Heart left ventricle (tissue), 16 donors: Measurements from ENCODE around the gene ALX3. TPM values are rescaled to one million over a fixed set of nuclear protein-coding genes. Genes with fewer than 3 reads are reported as not detected.
"Not testable (repeated sequence)": the region's sequence is repeated elsewhere in the genome, so short reads cannot be mapped to it uniquely, and the experiment has no call there.

Experiments
- ATAC-seq, 4 donors: fragments of 200-7000 bp; cut with Tn5 transposase; one replicate each; pipeline ENCODE4 v1.9.1; 2020 to 2022; ENCODE audit warnings: moderate library complexity in 4 of 4, mild to moderate bottlenecking in 3 of 4, moderate number of reproducible peaks in 1 of 4
- DNase-seq, 5 donors: peaks; one replicate each; pipeline ENCODE4 v3.0.0-alpha.2; 2020
- H3K27ac ChIP-seq, 12 donors: fragments of 200-600 bp; sonication (generic) in 4 of 12; one replicate each; pipeline versions ENCODE4 v1.5.0 to v1.8.0; 2016 to 2022; ENCODE audit warnings: mild to moderate bottlenecking in 2 of 12
- H3K27me3 ChIP-seq, 9 donors: fragments of 200-600 bp; sonication (generic) in 2 of 9; one replicate each; pipeline versions ENCODE4 v1.5.1 to v1.8.0; 2016 to 2022; ENCODE audit warnings: mild to moderate bottlenecking in 3 of 9
- H3K36me3 ChIP-seq, 9 donors: fragments of 200-600 bp; sonication (generic) in 2 of 9; one replicate each; pipeline versions ENCODE4 v1.5.0 to v1.8.0; 2018 to 2022; ENCODE audit warnings: mild to moderate bottlenecking in 2 of 9
- H3K4me1 ChIP-seq, 12 donors: fragments of 200-600 bp; sonication (generic) in 4 of 12; one replicate each; pipeline versions ENCODE4 v1.5.0 to v1.8.0; 2016 to 2022; ENCODE audit warnings: mild to moderate bottlenecking in 3 of 12
- H3K4me3 ChIP-seq, 12 donors: fragments of 200-600 bp; sonication (generic) in 4 of 12; one replicate each; pipeline versions ENCODE4 v1.5.0 to v1.8.0; 2017 to 2022; ENCODE audit warnings: mild to moderate bottlenecking in 9 of 12, moderate library complexity in 4 of 12
- H3K9me3 ChIP-seq, 12 donors: fragments of 200-600 bp; sonication (generic) in 4 of 12; one replicate each; pipeline versions ENCODE4 v1.5.0 to v1.8.0; 2016 to 2022; ENCODE audit warnings: mild to moderate bottlenecking in 1 of 12
- CTCF ChIP-seq, 12 donors: fragments of 200-600 bp; sonication (generic) in 4 of 12; IDR thresholded peaks; one replicate each; pipeline versions ENCODE4 v1.5.0 to v1.8.0; 2018 to 2022; ENCODE audit warnings: antibody characterized with exemption in 12 of 12, mild to moderate bottlenecking in 5 of 12
- POLR2A ChIP-seq, 2 donors: fragments of 450-650 bp; IDR thresholded peaks; one replicate each; pipeline ENCODE4 v1.6.1; 2017; ENCODE audit warnings: antibody characterized with exemption in 2 of 2, mild to moderate bottlenecking in 2 of 2, moderate library complexity in 2 of 2
- WGBS, 4 donors: extraction: QIAGEN DNeasy Blood & Tissue Kit in 2 of 4; methylation state at CpG; one replicate each; pipeline versions ENCODE4 v1.1.5 to v1.1.7; 2013 to 2018; 5-methylcytosine and 5-hydroxymethylcytosine counted together
- intact Hi-C, 10 donors: fragments of 100-400 bp; cut with DNase I; formaldehyde crosslinking; loops; one replicate each; pipeline versions ENCODE4 v1.11.1 to v1.14.2; 2022
- polyA plus RNA-seq, 2 donors: library from polyadenylated mRNA; stranded (reverse); fragments of 200-250 nt; gene quantifications; one replicate each; pipeline ENCODE4 v1.2.3, GENCODE V29; 2013
- total RNA-seq, 9 donors: library from RNA; depleted of rRNA in 2 of 9; stranded (reverse); fragments of >200 nt in 2 of 9; fragmentation: NEBNext Ultra II Directional in 3 of 9; extraction: Animal tissue kit (Norgen Biotek cat#: 25700) in 3 of 9; gene quantifications; one replicate each; pipeline versions ENCODE4 v1.1.0 to v1.2.4, GENCODE V29; 2016 to 2023
- donor health status: ischemic (EF 13 %, LVEDD 7.1; RV severe dilation, severe dysfunction).
- donor health status: healthy with polysubstance abuse.
- donor health status: DM: no; HTN: yes; CAD: no.
- donor health status: DM: no; HTN: no; CAD: no.
- donor health status: ischemic (EF 25% LVEDD 6.9; RV normal size, moderate dysfunction).
- donor health status: ischemic (EF 25% LVEDD 5.7; RV mildly dilated, moderate dysfunction).
- donor health status: healthy.
- donor health status: DM: yes; HTN: yes; CAD: no.
- donor health status: ischemic (EF 35%, LVEDD 5.7; RV mildly dilated, moderate dysfunction).
- donor health status: nonischemic (EF 11% LVEDD 7.7; RV severe dilation, severe dysfunction).
- donor health status: DM: yes; HTN: yes; CAD: no.
- donor health status: PGD.
- donor health status: ischemic (EF 29% LVEDD 5.4; RV normal size, mild dysfunction).
- donor health status: nonischemic (EF 23%, LVEDD 6.1; RV moderate dilation, normal function).

Gene ALX3
- total and polyA plus RNA-seq, 11 donors: not detected

- DNase-seq (no peak), ATAC-seq (no peak)
- Histone ChIP-seq H3K36me3 (peaks cover 0 to 8% (median 1%) of the 10 kb centered on the region in 9 donors), H3K9me3 (no peaks in the 10 kb centered on the region), H3K27ac (no peak overlapping the region), H3K27me3 (no peaks in the 10 kb centered on the region), H3K4me3 (no peak overlapping the region), H3K4me1 (peaks cover 5 to 39% (median 13%) of the 10 kb centered on the region in 12 donors)
- WGBS, 4 donors: 90 to 96% (median 93%) methylated on average over 2 of the region's 2 CpGs
- intact Hi-C loops: loop anchor here in 1 of 10 donors (10.0 kb wide), 1 partner anchor 372 kb away; the partner anchor contains the start of gene LAMTOR5
- TF ChIP-seq CTCF (IDR thresholded peaks at IDR 0.05): no peak
- no peak for TF ChIP-seq POLR2A (IDR thresholded peaks at IDR 0.05)
Observed at GRCh38 chr1:110032327-110032726, 38.1 kb downstream of the ALX3 start.

GRCh38 chr1:110030687-110031086, 39.8 kb downstream of the ALX3 start:
- intact Hi-C loops: loop anchor here in 2 of 10 donors (2.0 to 10.0 kb wide), 2 partner anchors 74 to 374 kb away; partner anchors contain the start of gene LAMTOR5 (in 1 of the 2)
- peaks cover 3 to 31% (median 5%) of the 10 kb centered on the region in 12 donors for H3K4me1 ChIP-seq
- not testable (repeated sequence) for H3K36me3 ChIP-seq, H3K27me3 ChIP-seq, DNase-seq, ATAC-seq, H3K9me3 ChIP-seq
- 72 to 86% (median 77%) methylated on average over 4 of the region's 4 CpGs for WGBS, 4 donors
- H3K27ac ChIP-seq: peak overlapping the region in 1 of 12 donors; percentile 60
- peak overlapping the region in 4 of 12 donors; percentile 7 to 33 (median 14) for H3K4me3 ChIP-seq

GRCh38 chr1:110024613-110025012, 45.9 kb downstream of the ALX3 start:
- H3K9me3 ChIP-seq: no peaks in the 10 kb centered on the region
- peaks cover 0 to 62% (median 52%) of the 10 kb centered on the region in 9 donors for H3K36me3 ChIP-seq
- peaks cover 0 to 3% (median 0%) of the 10 kb centered on the region in 12 donors for H3K4me1 ChIP-seq
- intact Hi-C loops: no loop called here
- no peak for TF ChIP-seq POLR2A (IDR thresholded peaks at IDR 0.05)
- TF ChIP-seq CTCF (IDR thresholded peaks at IDR 0.05): no peak
- H3K27ac ChIP-seq: no peak overlapping the region
- no peak overlapping the region for H3K4me3 ChIP-seq
- DNase-seq (no peak), ATAC-seq (peak in 1 of 4 donors; percentile 25)
- WGBS, 4 donors: 90 to 96% (median 93%) methylated on average over 4 of the region's 4 CpGs
- no peaks in the 10 kb centered on the region for H3K27me3 ChIP-seq

- intact Hi-C loops: no loop called here
- DNase-seq: no peak
- Histone ChIP-seq H3K4me3 (no peak overlapping the region), H3K27ac (no peak overlapping the region), H3K9me3 (no peaks in the 10 kb centered on the region), H3K4me1 (no peaks in the 10 kb centered on the region), H3K36me3 (peaks cover 0 to 95% (median 85%) of the 10 kb centered on the region in 9 donors), H3K27me3 (no peaks in the 10 kb centered on the region)
- WGBS, 4 donors: 88 to 95% (median 93%) methylated on average over 3 of the region's 3 CpGs
- TF ChIP-seq CTCF (IDR thresholded peaks at IDR 0.05) (no peak), POLR2A (IDR thresholded peaks at IDR 0.05) (no peak)
- ATAC-seq: no peak
Observed at GRCh38 chr1:110021285-110021684, 49.2 kb downstream of the ALX3 start.

- DNase-seq: no peak
- Histone ChIP-seq H3K36me3 (peaks cover 0 to 100% (median 99%) of the 10 kb centered on the region in 9 donors), H3K27ac (no peak overlapping the region), H3K4me3 (no peak overlapping the region), H3K4me1 (no peaks in the 10 kb centered on the region), H3K27me3 (no peaks in the 10 kb centered on the region), H3K9me3 (no peaks in the 10 kb centered on the region)
- WGBS, 4 donors: 90 to 97% (median 91%) methylated on average over 1 of the region's 1 CpG
- intact Hi-C loops: no loop called here
- no peak for TF ChIP-seq POLR2A (IDR thresholded peaks at IDR 0.05)
- TF ChIP-seq CTCF (IDR thresholded peaks at IDR 0.05): no peak
- ATAC-seq: no peak
Observed at GRCh38 chr1:110019770-110020169, 50.7 kb downstream of the ALX3 start.
